Measurements from ENCODE around the gene DIP2B.

The DIP2B gene

DNA sequence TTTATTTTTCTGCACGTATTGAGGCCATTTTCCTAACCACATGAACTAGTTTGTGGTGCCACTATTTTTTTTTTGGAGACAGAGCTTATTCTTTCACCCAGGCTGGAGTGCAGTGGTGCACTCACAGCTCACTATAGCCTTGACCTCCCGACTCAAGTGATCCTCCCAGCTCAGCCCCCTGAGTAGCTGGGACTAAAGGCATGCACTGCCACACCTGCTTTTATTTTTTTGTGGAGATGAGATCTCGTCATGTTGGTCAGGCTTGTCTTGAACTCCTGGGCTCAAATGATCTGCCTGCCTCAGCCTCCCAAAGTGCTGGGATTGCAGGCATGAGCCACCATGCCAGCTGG lies 60.1 kb downstream of the DIP2B start:
- Histone ChIP-seq H3K79me2 (ENCODE audit: low read length) (peaks cover 15% of the 10 kb centered on the region; the same call in 1 of the 2 replicates), H3K27ac (ENCODE audit: low read length) (no peak overlapping the region), H3K36me3 (replicated peaks; ENCODE audit: low read depth, low read length) (no peaks in the 10 kb centered on the region), H3K4me2 (ENCODE audit: low read length) (no peak overlapping the region), H2AFZ (ENCODE audit: low read depth, low read length) (no peak overlapping the region), H4K20me1 (ENCODE audit: insufficient read depth, low read length) (peaks cover 8% of the 10 kb centered on the region; the same call in 1 of the 2 replicates), H3K9me3 (ENCODE audit: insufficient read depth, low read length) (no peaks in the 10 kb centered on the region), H3K4me1 (ENCODE audit: low read length) (no peaks in the 10 kb centered on the region), H3K27me3 (ENCODE audit: low read depth, low read length) (no peaks in the 10 kb centered on the region), H3K4me3 (ENCODE audit: low read length) (no peak overlapping the region), H3K9ac (ENCODE audit: low read length) (no peak overlapping the region)
- TF ChIP-seq, protein P1, sequence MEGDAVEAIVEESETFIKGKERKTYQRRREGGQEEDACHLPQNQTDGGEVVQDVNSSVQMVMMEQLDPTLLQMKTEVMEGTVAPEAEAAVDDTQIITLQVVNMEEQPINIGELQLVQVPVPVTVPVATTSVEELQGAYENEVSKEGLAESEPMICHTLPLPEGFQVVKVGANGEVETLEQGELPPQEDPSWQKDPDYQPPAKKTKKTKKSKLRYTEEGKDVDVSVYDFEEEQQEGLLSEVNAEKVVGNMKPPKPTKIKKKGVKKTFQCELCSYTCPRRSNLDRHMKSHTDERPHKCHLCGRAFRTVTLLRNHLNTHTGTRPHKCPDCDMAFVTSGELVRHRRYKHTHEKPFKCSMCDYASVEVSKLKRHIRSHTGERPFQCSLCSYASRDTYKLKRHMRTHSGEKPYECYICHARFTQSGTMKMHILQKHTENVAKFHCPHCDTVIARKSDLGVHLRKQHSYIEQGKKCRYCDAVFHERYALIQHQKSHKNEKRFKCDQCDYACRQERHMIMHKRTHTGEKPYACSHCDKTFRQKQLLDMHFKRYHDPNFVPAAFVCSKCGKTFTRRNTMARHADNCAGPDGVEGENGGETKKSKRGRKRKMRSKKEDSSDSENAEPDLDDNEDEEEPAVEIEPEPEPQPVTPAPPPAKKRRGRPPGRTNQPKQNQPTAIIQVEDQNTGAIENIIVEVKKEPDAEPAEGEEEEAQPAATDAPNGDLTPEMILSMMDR (IDR thresholded peaks at IDR 0.05; ENCODE audit: low read depth, low read length): no peak
- TF ChIP-seq EZH2phosphoT487 (IDR thresholded peaks at IDR 0.05; ENCODE audit: low read depth): no peak

DNA sequence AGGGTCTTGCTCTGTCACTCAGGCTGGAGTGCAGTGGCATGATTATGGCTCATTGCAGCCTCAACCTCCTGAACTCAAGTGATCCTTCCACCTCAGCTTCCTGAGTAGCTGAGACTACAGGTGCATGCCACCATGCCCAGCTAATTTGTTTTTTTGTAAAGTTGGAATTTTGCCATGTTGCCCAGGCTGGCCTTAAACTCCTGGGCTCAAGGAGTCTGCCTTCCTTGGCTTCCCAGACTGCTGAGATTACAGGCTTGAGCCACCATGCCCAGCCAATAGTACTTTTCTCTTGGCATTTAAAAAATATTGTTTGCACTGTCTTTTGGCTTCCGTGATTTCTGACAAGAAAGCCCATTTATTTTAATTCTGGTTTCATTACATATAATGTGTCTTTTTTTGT lies 61.3 kb downstream of the DIP2B start:
- no peak overlapping the region for H3K4me3 ChIP-seq (ENCODE audit: low read length)
- H3K9ac ChIP-seq (ENCODE audit: low read length): no peak overlapping the region
- no peak overlapping the region for H3K4me2 ChIP-seq (ENCODE audit: low read length)
- peaks cover 15% of the 10 kb centered on the region; the same call in 1 of the 2 replicates for H3K79me2 ChIP-seq (ENCODE audit: low read length)
- H2AFZ ChIP-seq (ENCODE audit: low read depth, low read length): no peak overlapping the region
- H4K20me1 ChIP-seq (ENCODE audit: insufficient read depth, low read length): peaks cover 8% of the 10 kb centered on the region; the same call in 1 of the 2 replicates
- no peak overlapping the region for H3K27ac ChIP-seq (ENCODE audit: low read length)
- H3K9me3 ChIP-seq (ENCODE audit: insufficient read depth, low read length): no peaks in the 10 kb centered on the region
- no peaks in the 10 kb centered on the region for H3K27me3 ChIP-seq (ENCODE audit: low read depth, low read length)
- H3K36me3 ChIP-seq (replicated peaks; ENCODE audit: low read depth, low read length): no peaks in the 10 kb centered on the region
- no peaks in the 10 kb centered on the region for H3K4me1 ChIP-seq (ENCODE audit: low read length)
- TF ChIP-seq, protein P1 (IDR thresholded peaks at IDR 0.05; ENCODE audit: low read depth, low read length): no peak
- TF ChIP-seq EZH2phosphoT487 (IDR thresholded peaks at IDR 0.05; ENCODE audit: low read depth): no peak

DNA sequence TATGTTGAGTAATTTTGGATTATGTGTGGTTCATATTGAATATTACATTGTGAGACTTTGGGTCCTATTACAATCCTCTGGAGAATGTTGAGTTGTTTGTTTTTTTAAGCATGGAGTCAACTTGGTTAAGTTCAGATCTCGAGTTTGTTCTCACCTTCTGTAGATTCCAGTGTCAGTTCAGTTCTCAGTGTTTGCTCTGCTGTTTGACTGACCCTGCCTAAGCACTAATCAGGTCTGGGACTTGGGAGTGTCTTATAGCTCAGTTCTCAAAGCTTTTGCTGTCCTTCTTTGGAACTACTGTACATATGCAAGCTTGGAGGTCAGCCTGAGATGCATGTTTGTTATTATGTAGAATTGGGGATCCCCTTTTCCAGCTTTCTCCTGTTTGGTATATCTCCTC lies 63.1 kb downstream of the DIP2B start:
- H3K4me3 ChIP-seq (ENCODE audit: low read length): no peak overlapping the region
- H4K20me1 ChIP-seq (ENCODE audit: insufficient read depth, low read length): peaks cover 8% of the 10 kb centered on the region; the same call in 1 of the 2 replicates
- no peaks in the 10 kb centered on the region for H3K27me3 ChIP-seq (ENCODE audit: low read depth, low read length)
- H3K4me1 ChIP-seq (ENCODE audit: low read length): peaks cover 10% of the 10 kb centered on the region
- no peak overlapping the region for H3K9ac ChIP-seq (ENCODE audit: low read length)
- no peaks in the 10 kb centered on the region for H3K9me3 ChIP-seq (ENCODE audit: insufficient read depth, low read length)
- H2AFZ ChIP-seq (ENCODE audit: low read depth, low read length): no peak overlapping the region
- no peak overlapping the region for H3K27ac ChIP-seq (ENCODE audit: low read length)
- TF ChIP-seq EZH2phosphoT487 (IDR thresholded peaks at IDR 0.05; ENCODE audit: low read depth): no peak
- TF ChIP-seq, protein P1 (IDR thresholded peaks at IDR 0.05; ENCODE audit: low read depth, low read length): no peak
- peaks cover 15% of the 10 kb centered on the region; the same call in 1 of the 2 replicates for H3K79me2 ChIP-seq (ENCODE audit: low read length)
- H3K36me3 ChIP-seq (replicated peaks; ENCODE audit: low read depth, low read length): no peaks in the 10 kb centered on the region
- no peak overlapping the region for H3K4me2 ChIP-seq (ENCODE audit: low read length)

DNA sequence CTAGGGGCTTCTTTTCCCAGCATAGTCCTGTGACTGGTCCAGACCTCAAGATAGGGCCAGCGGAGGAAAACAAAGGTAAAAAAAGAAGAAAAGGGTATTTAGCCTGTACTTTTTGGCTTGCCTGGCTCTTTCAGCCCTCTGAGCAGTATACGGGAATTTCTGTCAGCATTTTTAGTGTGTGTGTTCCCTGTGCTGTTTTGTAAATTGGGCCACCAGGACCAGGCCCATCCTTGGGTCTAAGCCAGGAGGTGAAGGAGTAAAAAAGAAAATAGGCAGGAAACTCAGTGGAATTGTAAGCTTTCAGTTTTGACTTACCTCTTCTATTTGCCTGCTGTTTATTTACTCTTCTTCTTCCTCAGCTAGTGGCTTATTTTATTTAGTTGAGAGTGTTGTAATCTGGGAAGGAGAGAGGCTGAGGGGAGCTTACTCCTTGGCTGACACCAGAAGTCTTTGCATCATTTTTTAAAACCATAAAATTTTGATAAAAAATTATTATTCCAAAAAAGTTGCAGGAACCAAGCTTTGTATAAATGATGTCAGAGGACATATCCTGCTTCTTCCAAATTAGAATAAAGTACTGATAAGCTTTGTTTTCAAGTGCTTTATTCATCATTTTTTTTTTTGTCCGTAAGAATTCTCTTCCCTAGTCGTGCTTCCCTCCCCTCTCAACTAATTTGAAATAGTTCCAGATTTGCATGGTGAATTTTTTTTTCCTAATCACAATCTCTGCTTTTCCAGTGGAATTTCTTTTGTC lies 63.7 kb downstream of the DIP2B start:
- no peak overlapping the region for H3K4me2 ChIP-seq (ENCODE audit: low read length)
- peaks cover 21% of the 10 kb centered on the region for H3K79me2 ChIP-seq (ENCODE audit: low read length)
- peaks cover 10% of the 10 kb centered on the region for H3K4me1 ChIP-seq (ENCODE audit: low read length)
- H3K4me3 ChIP-seq (ENCODE audit: low read length): no peak overlapping the region
- H3K9ac ChIP-seq (ENCODE audit: low read length): no peak overlapping the region
- no peak for TF ChIP-seq EZH2phosphoT487 (IDR thresholded peaks at IDR 0.05; ENCODE audit: low read depth)
- TF ChIP-seq, protein P1 (IDR thresholded peaks at IDR 0.05; ENCODE audit: low read depth, low read length): no peak
- H3K27me3 ChIP-seq (ENCODE audit: low read depth, low read length): no peaks in the 10 kb centered on the region
- peaks cover 12% of the 10 kb centered on the region; the same call in 1 of the 2 replicates for H4K20me1 ChIP-seq (ENCODE audit: insufficient read depth, low read length)
- no peaks in the 10 kb centered on the region for H3K9me3 ChIP-seq (ENCODE audit: insufficient read depth, low read length)
- no peak overlapping the region for H3K27ac ChIP-seq (ENCODE audit: low read length)
- no peaks in the 10 kb centered on the region for H3K36me3 ChIP-seq (replicated peaks; ENCODE audit: low read depth, low read length)
- H2AFZ ChIP-seq (ENCODE audit: low read depth, low read length): no peak overlapping the region

Data from OCI-LY3 (cell line).